GM18867 (cell line): ENCODE results near the gene RUNX1.
A peak's percentile ranks its signal among the peaks of the same experiment; 100 is the strongest.

ENCODE experiments used
- ATAC-seq: cut with Tn5 transposase; IDR thresholded peaks from one replicate; pipeline ENCODE4 v1.9.1; 2021; ENCODE audit warnings: mild to moderate bottlenecking, moderate library complexity; ENCODE audit not compliant: unreplicated experiment

The RUNX1 gene

GRCh38 chr21:34865400-34866241, 183.5 kb downstream of the RUNX1 start:
- peak; percentile 90 for ATAC-seq

GRCh38 chr21:34864370-34865149, 184.5 kb downstream of the RUNX1 start:
- ATAC-seq = no peak

DNA sequence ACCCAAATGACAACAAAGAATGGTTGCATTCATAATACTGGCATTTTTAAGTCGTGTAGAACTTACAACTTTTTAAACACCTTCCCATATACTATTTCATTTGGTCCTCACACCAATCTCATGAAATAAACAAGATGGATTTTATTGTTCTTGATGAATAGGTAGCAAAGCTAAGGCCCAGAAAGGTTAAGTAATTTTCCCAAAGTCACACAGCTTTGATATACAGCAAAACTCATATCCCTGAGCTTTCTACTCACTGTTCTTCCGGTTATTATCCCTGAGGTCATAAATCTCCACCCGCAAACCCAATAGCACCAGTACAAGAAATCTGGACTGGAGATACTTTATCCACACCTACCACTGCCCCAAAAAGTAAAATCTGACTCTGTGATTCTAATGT, 186.2 kb downstream of the RUNX1 start:
- no peak for ATAC-seq

DNA sequence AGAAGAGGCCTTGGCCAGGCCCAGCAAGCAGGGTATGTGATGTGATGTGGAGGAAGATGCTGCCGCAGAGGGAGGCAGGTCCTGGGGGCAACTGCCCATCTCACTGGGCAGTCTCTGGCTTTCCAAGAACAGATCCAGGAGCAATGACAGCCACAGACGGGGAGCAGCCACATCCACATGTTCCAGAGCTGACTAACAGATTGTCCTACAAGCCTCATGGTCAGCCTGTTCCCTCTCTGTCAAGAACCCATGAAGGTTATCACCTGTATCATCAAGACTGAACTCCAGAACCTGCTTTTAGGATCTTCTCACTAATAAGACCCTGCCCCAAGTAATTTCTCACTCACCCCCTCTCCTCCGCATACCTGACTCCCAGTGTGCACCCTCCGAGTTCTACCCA, 187.8 kb downstream of the RUNX1 start:
- ATAC-seq = no peak

DNA sequence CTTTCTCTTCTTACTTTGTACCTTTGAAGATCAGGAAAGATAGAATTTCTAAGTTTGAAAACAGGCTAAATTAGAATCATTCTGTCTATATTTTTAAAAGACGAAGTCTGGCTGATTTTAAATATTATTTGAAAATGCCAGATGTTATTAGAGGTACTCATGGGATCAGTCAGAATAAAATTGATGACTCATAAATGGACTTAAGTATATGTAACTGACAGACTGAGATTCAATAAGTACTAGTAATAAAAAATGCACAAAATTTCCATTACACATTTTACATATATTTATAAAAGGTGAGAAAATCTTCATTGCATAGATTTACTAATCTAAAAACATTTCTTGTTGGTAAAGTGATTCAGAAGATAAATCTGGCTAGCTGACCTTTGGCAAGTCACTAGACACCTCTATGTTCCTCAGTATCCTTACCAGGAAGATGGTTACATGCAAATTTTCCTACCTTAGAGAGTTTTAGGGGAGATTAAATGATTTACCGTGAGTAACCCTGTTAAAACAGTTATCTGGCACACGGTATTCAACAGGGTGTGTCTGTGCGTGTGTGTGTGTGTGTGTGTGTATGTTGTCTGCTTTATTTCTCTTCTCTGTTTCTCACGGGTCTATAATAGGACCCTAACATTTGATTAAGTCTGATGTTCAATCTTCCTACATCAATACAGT, 189.0 kb downstream of the RUNX1 start:
- ATAC-seq = no peak

- ATAC-seq = no peak
Measured at GRCh38 chr21:34858559-34858958, 190.5 kb downstream of the RUNX1 start.

DNA sequence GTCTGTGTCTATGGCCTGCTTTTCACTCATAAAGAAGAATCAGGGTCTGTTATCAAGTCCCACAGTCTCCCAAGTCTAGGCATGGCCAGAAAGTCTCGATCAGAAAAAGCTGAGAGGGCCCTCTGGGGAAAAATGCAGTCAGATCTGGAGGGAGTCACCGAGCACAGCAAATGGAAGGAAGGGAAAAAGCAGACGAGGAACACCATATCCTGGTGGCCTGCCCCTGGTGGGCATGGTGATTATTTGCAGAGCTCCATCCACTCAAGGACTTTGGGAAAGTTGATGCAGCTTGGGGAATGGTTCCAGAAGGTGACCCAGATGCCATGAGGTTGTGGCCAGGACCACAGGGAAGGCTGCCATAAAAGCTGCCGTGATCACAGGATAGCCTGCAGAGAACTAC, 191.2 kb downstream of the RUNX1 start:
- ATAC-seq = no peak

DNA sequence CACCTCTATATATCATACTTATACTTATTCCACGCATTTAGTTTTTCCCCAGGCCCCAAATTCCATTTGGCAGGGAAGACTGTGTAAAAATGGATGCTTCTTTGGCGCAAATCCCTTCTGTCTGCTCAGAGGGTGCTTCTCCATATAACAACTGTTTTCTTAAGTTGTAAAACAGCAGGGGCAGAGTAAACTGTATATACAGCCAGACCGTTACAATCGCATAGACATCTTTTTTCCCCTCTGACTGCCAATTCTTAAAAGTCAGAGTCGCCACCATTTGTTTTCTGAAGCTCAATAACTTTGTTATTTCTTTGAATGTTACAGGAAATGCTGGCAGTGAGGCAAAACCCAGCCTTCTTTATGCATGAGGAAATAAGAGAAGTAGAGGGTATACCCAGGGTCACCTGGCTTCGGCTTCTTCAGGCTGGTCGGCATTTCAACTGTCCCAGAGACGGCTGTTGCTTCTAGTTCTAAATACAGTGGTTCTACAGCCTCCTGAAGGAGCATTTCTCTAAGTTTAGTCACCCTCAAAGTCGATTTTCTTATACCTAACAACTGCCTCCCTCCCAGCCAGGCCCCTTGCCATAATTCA, 191.9 kb downstream of the RUNX1 start:
- no peak for ATAC-seq

GRCh38 chr21:34852448-34852847, 196.7 kb downstream of the RUNX1 start:
- ATAC-seq = no peak

- ATAC-seq = no peak
Measured at GRCh38 chr21:34850166-34850690, 198.9 kb downstream of the RUNX1 start.

DNA sequence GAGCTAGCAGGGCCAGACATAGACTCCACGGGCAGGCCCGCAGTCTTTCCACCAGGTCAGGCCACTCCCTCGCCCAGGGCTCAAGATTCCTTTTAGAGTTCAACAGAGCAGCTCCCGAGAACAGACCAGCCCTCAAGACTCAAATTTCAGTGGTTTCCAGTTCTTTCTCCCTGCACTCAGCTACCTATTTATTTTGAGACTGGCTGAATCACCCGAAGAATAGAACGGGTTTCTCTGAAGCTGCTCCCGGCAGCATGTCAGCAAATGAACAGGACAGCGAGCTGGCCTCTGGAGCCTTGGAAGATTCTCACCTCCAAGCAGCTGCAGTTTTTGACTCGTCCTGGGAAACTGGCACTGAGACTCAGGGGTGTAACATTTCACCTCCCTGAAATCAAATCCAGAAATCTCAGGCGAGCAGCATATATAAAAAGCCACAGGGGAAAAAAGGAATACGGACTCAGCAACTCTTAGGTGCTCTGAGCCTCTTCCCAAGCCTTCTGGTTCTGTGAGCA, 202.4 kb downstream of the RUNX1 start:
- ATAC-seq = no peak

DNA sequence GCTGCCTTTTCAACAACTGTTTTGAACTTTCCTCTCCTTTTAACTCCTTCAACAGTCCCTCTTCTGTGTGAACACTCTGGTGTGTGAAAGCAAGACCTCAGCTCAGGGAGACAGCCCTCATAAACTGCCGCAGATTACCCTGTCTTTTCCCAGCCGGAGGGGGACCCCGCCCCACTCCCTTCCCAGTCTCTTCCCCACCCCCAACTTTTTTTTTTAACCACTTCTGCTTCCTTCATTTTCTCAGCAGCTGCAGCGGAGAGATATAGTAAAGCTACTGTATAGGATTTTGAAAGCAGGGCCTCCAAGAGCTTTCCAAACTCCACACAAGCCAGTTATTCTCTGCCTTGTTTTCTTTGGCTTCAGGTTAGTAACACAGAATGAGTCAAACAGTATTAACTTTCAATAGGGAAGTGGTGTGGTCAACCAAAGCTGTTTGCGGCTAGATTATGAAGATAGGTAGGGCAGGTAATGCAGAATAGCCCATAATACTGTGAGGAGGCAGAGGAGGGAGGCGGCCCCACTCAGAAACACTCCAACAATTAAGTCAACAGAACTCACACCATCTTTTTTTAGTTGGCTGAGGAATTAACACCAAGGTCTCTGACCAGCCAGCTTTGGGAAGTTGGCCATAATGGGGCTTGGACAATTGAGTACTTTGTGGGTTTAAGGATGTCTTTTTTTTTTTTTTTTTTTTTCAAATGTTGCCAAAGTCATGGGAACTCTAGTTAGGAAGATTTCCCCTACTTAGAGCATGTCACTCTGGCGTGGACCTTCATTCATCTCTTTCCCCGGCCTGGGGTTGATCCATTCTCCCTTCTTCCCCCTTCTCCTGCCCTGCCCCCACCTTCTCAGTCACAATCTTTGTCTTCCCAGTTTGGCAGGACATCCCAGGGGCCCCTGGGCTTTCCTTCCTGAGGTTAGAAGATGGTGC, 203.3 kb downstream of the RUNX1 start:
- ATAC-seq = peak; percentile 98

DNA sequence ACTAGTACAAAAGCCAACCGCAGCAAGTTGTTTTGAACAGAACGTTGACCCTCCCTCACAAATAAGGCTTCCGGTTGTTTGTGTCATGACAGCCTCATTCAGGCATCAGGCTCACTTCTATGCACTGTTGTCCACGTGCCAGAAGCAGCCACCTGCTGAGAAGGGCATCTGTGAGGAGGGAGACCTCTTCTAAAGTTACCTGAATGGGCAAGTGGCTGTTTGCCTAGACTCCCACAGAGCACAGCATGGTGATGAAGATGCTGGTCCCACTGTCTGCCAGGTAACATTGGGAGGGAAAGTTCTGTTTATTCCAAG, 204.2 kb downstream of the RUNX1 start:
- no peak for ATAC-seq

- ATAC-seq = no peak
Measured at GRCh38 chr21:34844013-34844923, 204.8 kb downstream of the RUNX1 start.

- ATAC-seq = no peak
Measured at GRCh38 chr21:34843562-34843961, 205.5 kb downstream of the RUNX1 start.

GRCh38 chr21:34841154-34841553, 207.9 kb downstream of the RUNX1 start:
- ATAC-seq = no peak

DNA sequence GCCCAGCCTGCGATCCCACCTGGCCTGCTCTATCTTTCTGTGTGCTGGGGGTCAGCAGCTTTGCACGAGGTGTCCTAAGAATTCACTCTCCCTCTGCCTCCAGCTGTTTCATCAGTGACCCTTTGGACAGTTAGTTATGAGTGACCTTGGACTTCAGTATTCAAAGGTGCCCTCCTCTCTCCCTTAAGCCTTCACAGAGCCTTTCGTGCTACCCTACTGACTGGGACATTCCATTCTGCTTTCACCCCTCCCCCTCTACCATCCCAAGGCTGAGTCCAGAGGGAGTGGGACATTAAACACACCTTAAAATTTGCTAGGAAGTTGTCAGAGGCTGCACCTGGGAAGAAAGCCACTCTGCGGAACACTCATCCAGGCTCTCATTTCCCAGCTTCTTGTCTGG, 208.4 kb downstream of the RUNX1 start:
- no peak for ATAC-seq

GRCh38 chr21:34838956-34839820, 209.9 kb downstream of the RUNX1 start:
- no peak for ATAC-seq
